Thyroid gland (tissue), 4 donors: Measurements from ENCODE around the gene SLC35F3. TPM values are rescaled to one million over a fixed set of nuclear protein-coding genes. Genes with fewer than 3 reads are reported as not detected.

Experiments
- DNase-seq, 2 donors: peaks; one replicate each; pipeline ENCODE4 v3.0.0-alpha.2; 2019
- H3K27ac ChIP-seq, 3 donors: fragments of 200-600 bp; sonication (generic); 1 replicate in 2 of 3; 2 replicates in 1 of 3; pipeline ENCODE4 v1.5.1; 2016 to 2019; ENCODE audit warnings: mild to moderate bottlenecking in 1 of 3, moderate library complexity in 1 of 3
- H3K27me3 ChIP-seq: fragments of 200-600 bp; sonication (generic); one replicate; pipeline ENCODE4 v1.5.1; 2019
- H3K36me3 ChIP-seq, 2 donors: fragments of 200-600 bp; sonication (generic); one replicate each; pipeline ENCODE4 v1.5.1; 2016 to 2019
- H3K4me1 ChIP-seq, 2 donors: fragments of 200-600 bp; sonication (generic); one replicate each; pipeline ENCODE4 v1.5.1; 2017 to 2019
- H3K4me3 ChIP-seq, 3 donors: fragments of 200-600 bp; sonication (generic); replicated peaks in 1 of 3; 1 replicate in 2 of 3; 2 replicates in 1 of 3; pipeline ENCODE4 v1.5.1; 2016; ENCODE audit warnings: mild to moderate bottlenecking in 1 of 3
- H3K9me3 ChIP-seq: fragments of 200-600 bp; sonication (generic); one replicate; pipeline ENCODE4 v1.5.1; 2017
- CTCF ChIP-seq, 6 experiments: fragments of 200-600 bp in 3 of 6; fragments of 450-650 bp in 3 of 6; sonication (generic) in 3 of 6; IDR thresholded peaks; one replicate each; pipeline ENCODE4 v1.5.1; 2016 to 2019; ENCODE audit warnings: antibody characterized with exemption in 6 of 6, mild to moderate bottlenecking in 2 of 6, inconsistent platforms in 1 of 6, moderate library complexity in 1 of 6
- POLR2A ChIP-seq, 2 donors: fragments of 450-650 bp; IDR thresholded peaks; one replicate each; pipeline ENCODE4 v1.6.1; 2017; ENCODE audit warnings: antibody characterized with exemption in 2 of 2, mild to moderate bottlenecking in 2 of 2, moderate library complexity in 1 of 2
- whole genome bisulfite sequencing, 2 donors: methylation state at CpG; one replicate each; pipeline ENCODE4 v1.1.5; 2017; 5-methylcytosine and 5-hydroxymethylcytosine counted together
- intact Hi-C: fragments of 100-400 bp; cut with DNase I; formaldehyde crosslinking; loops from one replicate; pipeline ENCODE4 v1.15.1; 2023
- total RNA-seq, 4 donors: library from RNA; depleted of rRNA; stranded (reverse); fragments of >200 nt; gene quantifications; one replicate each; pipeline ENCODE4 v1.2.3, GENCODE V29; 2016

SLC35F3 gene
- total RNA-seq, 4 donors from 2014 or later, result 0.89 to 1.9 (median 1.5) TPM; not detected in 1

- Histone ChIP-seq H3K9me3 (no peaks in the 10 kb centered on the region), H3K4me1 (no peaks in the 10 kb centered on the region), H3K27me3 (no peaks in the 10 kb centered on the region), H3K36me3 (no peaks in the 10 kb centered on the region), H3K27ac (no peak overlapping the region), H3K4me3 (no peak overlapping the region)
- DNase-seq, result no peak
- 65 to 90% methylated on average over 3 of the region's 3 CpGs for WGBS, 2 donors
- TF ChIP-seq CTCF (IDR thresholded peaks at IDR 0.05), result no peak
- TF ChIP-seq POLR2A (IDR thresholded peaks at IDR 0.05), result no peak
- intact Hi-C loops, result loop anchor here (10.0 kb wide), 1 partner anchor 757 kb away; no protein-coding TSS in a partner anchor
These were observed 157.7 kb downstream of the SLC35F3 start for GRCh38 chr1:234062166-234062565.

GRCh38 chr1:234065794-234066447, 161.4 kb downstream of the SLC35F3 start:
- no peaks in the 10 kb centered on the region for H3K4me1 ChIP-seq
- H3K36me3 ChIP-seq, result no peaks in the 10 kb centered on the region
- TF ChIP-seq CTCF (IDR thresholded peaks at IDR 0.05), result peak; percentile 32 to 81 (median 62)
- no peak for TF ChIP-seq POLR2A (IDR thresholded peaks at IDR 0.05)
- H3K27me3 ChIP-seq, result no peaks in the 10 kb centered on the region
- no peak overlapping the region for H3K27ac ChIP-seq
- H3K9me3 ChIP-seq, result no peaks in the 10 kb centered on the region
- WGBS, 2 donors, result 21 to 22% methylated on average over 17 of the region's 17 CpGs
- H3K4me3 ChIP-seq, result no peak overlapping the region
- DNase-seq, result peak; percentile 87 to 90
- intact Hi-C loops, result loop anchor here (10.0 kb wide), 1 partner anchor 761 kb away; no protein-coding TSS in a partner anchor

DNA sequence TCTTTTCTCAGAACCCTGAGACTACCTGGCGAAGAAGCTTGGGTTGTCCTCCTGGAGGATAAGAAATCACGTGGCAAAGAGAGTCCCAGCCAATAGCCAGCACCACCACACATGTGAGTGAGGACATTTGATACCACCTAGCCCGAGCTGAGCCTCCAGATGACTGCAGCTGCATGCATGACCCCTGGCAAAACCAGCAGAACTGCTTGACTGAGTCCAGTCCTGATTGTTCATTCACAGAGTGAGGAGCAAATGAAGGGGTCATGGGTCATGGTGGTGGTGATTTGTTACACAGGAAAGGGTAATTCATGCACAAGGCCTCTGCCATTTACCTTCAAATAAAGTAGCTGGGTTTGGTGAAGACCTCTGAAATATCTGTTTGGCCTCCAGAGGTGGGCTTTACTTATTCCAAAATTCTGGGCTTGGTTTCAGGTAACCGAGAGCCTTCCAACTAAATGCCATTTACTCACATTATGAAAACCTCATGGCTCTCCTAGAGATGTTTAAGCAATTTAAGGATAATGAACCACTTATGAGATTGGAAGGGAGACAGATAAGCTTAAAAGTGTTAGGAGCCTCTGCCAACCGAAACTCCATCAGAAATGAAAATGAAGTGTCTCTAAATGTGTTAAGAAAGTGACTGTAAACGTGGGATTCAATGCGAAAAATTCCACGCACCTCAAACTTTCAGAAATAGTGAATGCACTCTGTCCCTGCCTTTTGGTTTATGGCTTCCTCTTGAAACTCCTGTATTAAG, 163.3 kb downstream of the SLC35F3 start:
- WGBS, 2 donors, result 79 to 84% methylated on average over 8 of the region's 8 CpGs

DNA sequence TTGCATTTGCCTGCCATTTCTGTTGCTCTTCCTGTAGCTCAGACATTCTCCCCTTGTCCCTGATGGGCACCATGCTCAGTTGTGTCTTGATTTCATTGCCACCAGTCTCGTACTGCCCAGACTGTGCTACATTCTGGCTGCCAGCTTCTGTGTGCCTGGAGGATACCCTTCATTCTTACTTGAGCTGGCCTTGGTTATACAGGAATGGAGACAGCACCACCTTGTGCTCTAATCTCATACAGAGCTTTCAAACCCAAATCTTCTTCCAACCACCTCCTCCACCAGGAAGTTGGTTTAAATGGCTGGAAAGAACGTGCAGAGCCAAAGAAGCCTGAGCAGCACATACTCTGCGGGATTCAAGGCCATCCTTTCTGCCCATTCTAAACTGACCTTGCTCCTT, 165.3 kb downstream of the SLC35F3 start:
- no peak overlapping the region for H3K4me3 ChIP-seq
- H3K27ac ChIP-seq, result no peak overlapping the region
- no peaks in the 10 kb centered on the region for H3K27me3 ChIP-seq
- TF ChIP-seq CTCF (IDR thresholded peaks at IDR 0.05) (no peak), POLR2A (IDR thresholded peaks at IDR 0.05) (no peak)
- no peaks in the 10 kb centered on the region for H3K9me3 ChIP-seq
- intact Hi-C loops, result loop anchor here (10.0 kb wide), 1 partner anchor 765 kb away; no protein-coding TSS in a partner anchor
- H3K36me3 ChIP-seq, result no peaks in the 10 kb centered on the region
- 74 to 78% methylated on average over 3 of the region's 3 CpGs for WGBS, 2 donors
- H3K4me1 ChIP-seq, result no peaks in the 10 kb centered on the region
- DNase-seq, result no peak

More for the DNA sequence above, 163.3 kb downstream of the SLC35F3 start:
- no peak overlapping the region for H3K4me3 ChIP-seq
- H3K27me3 ChIP-seq, result no peaks in the 10 kb centered on the region
- H3K27ac ChIP-seq, result no peak overlapping the region
- no peaks in the 10 kb centered on the region for H3K9me3 ChIP-seq
- no peak for DNase-seq
- no peaks in the 10 kb centered on the region for H3K4me1 ChIP-seq
- H3K36me3 ChIP-seq, result no peaks in the 10 kb centered on the region
- intact Hi-C loops, result loop anchor here (10.0 kb wide), 1 partner anchor 763 kb away; no protein-coding TSS in a partner anchor
- TF ChIP-seq CTCF (IDR thresholded peaks at IDR 0.05) (no peak), POLR2A (IDR thresholded peaks at IDR 0.05) (no peak)

- WGBS, 2 donors, result 87 to 91% methylated on average over 3 of the region's 3 CpGs
- no peak overlapping the region for H3K27ac ChIP-seq
- no peak overlapping the region for H3K4me3 ChIP-seq
- H3K9me3 ChIP-seq, result no peaks in the 10 kb centered on the region
- no peak for TF ChIP-seq CTCF (IDR thresholded peaks at IDR 0.05)
- no peak for TF ChIP-seq POLR2A (IDR thresholded peaks at IDR 0.05)
- H3K27me3 ChIP-seq, result no peaks in the 10 kb centered on the region
- DNase-seq, result no peak
- intact Hi-C loops, result no loop called here
- no peaks in the 10 kb centered on the region for H3K4me1 ChIP-seq
- H3K36me3 ChIP-seq, result no peaks in the 10 kb centered on the region
These were observed 168.3 kb downstream of the SLC35F3 start for GRCh38 chr1:234072793-234073192.
